Stimulated activated CD8-positive, alpha-beta memory T cell treated with anti-CD3 and anti-CD28 coated beads, Interleukin-12 subunit alpha, Interleukin-12 subunit beta, amount 100 ng/mL, for 4 hours (primary cell): Measurements from ENCODE around the gene TNK1.
A peak's percentile ranks its signal among the peaks of the same experiment; 100 is the strongest.
"Not testable (repeated sequence)": the region's sequence is repeated elsewhere in the genome, so short reads cannot be mapped to it uniquely, and the experiment has no call there.

Experiments
- DNase-seq: peaks from one replicate; pipeline ENCODE4 v3.0.0-alpha.2; 2020; ENCODE audit warnings: low read depth

Gene TNK1

GRCh38 chr17:7380855-7381683, at the start of gene TNK1:
Gene TNK1 (plus strand): TSS chr17:7381089. CDS start chr17:7382927, 1,838 bp downstream.
- DNase-seq: no peak

GRCh38 chr17:7332111-7332510, 48.8 kb upstream of the TNK1 start:
- DNase-seq: no peak

- not testable (repeated sequence) for DNase-seq
Observed at GRCh38 chr17:7332600-7333069, 48.3 kb upstream of the TNK1 start.

- DNase-seq: no peak
Observed at GRCh38 chr17:7334938-7335538, 45.9 kb upstream of the TNK1 start.

GRCh38 chr17:7335765-7336164, 45.1 kb upstream of the TNK1 start:
- DNase-seq: not testable (repeated sequence)

- peak; percentile 69 for DNase-seq
Observed at GRCh38 chr17:7336240-7337175, 44.4 kb upstream of the TNK1 start, which contains the start of gene ACAP1. Gene ACAP1 (plus strand): TSS chr17:7336529. CDS start chr17:7336735, 206 bp downstream.

GRCh38 chr17:7337600-7337999, 43.3 kb upstream of the TNK1 start:
- DNase-seq: not testable (repeated sequence)

- no peak for DNase-seq
Observed at GRCh38 chr17:7340179-7340578, 40.7 kb upstream of the TNK1 start.

- DNase-seq: no peak
Observed at GRCh38 chr17:7341842-7342241, 39.0 kb upstream of the TNK1 start.

- no peak for DNase-seq
Observed at GRCh38 chr17:7343250-7343649, 37.6 kb upstream of the TNK1 start.

GRCh38 chr17:7346761-7347614, 33.9 kb upstream of the TNK1 start:
- DNase-seq: no peak

GRCh38 chr17:7347630-7348477, 33.0 kb upstream of the TNK1 start:
- DNase-seq: no peak

GRCh38 chr17:7348478-7349242, 32.2 kb upstream of the TNK1 start:
- no peak for DNase-seq

GRCh38 chr17:7351665-7352502, 29.0 kb upstream of the TNK1 start, which contains the start of gene KCTD11:
Gene KCTD11 (plus strand): TSS chr17:7352162.
- peak; percentile 71 for DNase-seq

GRCh38 chr17:7352503-7352889, 28.4 kb upstream of the TNK1 start:
- no peak for DNase-seq

- DNase-seq: no peak
Observed at GRCh38 chr17:7352910-7353635, 27.8 kb upstream of the TNK1 start.

GRCh38 chr17:7354262-7354843, 26.5 kb upstream of the TNK1 start:
- DNase-seq: no peak
